Stimulated activated CD4-positive, alpha-beta T cell treated with anti-CD3 and anti-CD28 coated beads, TNF-alpha, amount 100 ng/mL, for 1 hour (primary cell): Measurements from ENCODE around the gene NUDT4.
"Not testable (repeated sequence)": the region's sequence is repeated elsewhere in the genome, so short reads cannot be mapped to it uniquely, and the experiment has no call there.

Experiments
- DNase-seq, 3 donors: peaks; one replicate each; pipeline ENCODE4 v3.0.0-alpha.2; 2020; ENCODE audit warnings: low read depth in 3 of 3, low spot score in 1 of 3

Gene NUDT4

GRCh38 chr12:93366422-93366821 is 11.3 kb upstream of the NUDT4 start:
- DNase-seq: no peak

GRCh38 chr12:93368766-93369165 is 9.0 kb upstream of the NUDT4 start:
- DNase-seq: no peak

- no peak for DNase-seq
Measured at GRCh38 chr12:93369505-93369904, 8.2 kb upstream of the NUDT4 start.

- no peak for DNase-seq
Measured at GRCh38 chr12:93370947-93371346, 6.8 kb upstream of the NUDT4 start.

- DNase-seq: no peak
Measured at GRCh38 chr12:93373961-93374656, 3.6 kb upstream of the NUDT4 start.

- no peak for DNase-seq
Measured at GRCh38 chr12:93375906-93376305, 1.8 kb upstream of the NUDT4 start.

- DNase-seq: no peak
Measured at GRCh38 chr12:93376436-93377251, 1.1 kb upstream of the NUDT4 start.

GRCh38 chr12:93378196-93378997 is 672 bp downstream of the NUDT4 start:
- peak; percentile 11 to 35 (median 23) for DNase-seq

- DNase-seq: no peak
Measured at GRCh38 chr12:93378998-93379325, 1.2 kb downstream of the NUDT4 start.

- DNase-seq: no peak
Measured at GRCh38 chr12:93379326-93379980, 1.7 kb downstream of the NUDT4 start.

- DNase-seq: no peak
Measured at GRCh38 chr12:93379981-93380361, 2.2 kb downstream of the NUDT4 start.

GRCh38 chr12:93380480-93381121 is 2.9 kb downstream of the NUDT4 start:
- DNase-seq: no peak

GRCh38 chr12:93381161-93381975 is 3.6 kb downstream of the NUDT4 start:
- DNase-seq: no peak

GRCh38 chr12:93381976-93382437 is 4.3 kb downstream of the NUDT4 start:
- not testable (repeated sequence) for DNase-seq

- no peak for DNase-seq
Measured at GRCh38 chr12:93387780-93388179, 10.1 kb downstream of the NUDT4 start.

GRCh38 chr12:93390031-93390430 is 12.3 kb downstream of the NUDT4 start:
- DNase-seq: no peak

- DNase-seq: no peak
Measured at GRCh38 chr12:93390549-93391297, 13.0 kb downstream of the NUDT4 start.

- no peak for DNase-seq
Measured at GRCh38 chr12:93393425-93393824, 15.7 kb downstream of the NUDT4 start.

- DNase-seq: no peak
Measured at GRCh38 chr12:93397412-93397811, 19.7 kb downstream of the NUDT4 start.
